GM19467 (cell line): ENCODE data around the gene NPM3.

ENCODE experiments used
- ATAC-seq: cut with Tn5 transposase; IDR thresholded peaks from one replicate; pipeline ENCODE4 v1.9.1; 2021; ENCODE audit warnings: mild to moderate bottlenecking, moderate library complexity; ENCODE audit not compliant: unreplicated experiment

The NPM3 gene, protein sequence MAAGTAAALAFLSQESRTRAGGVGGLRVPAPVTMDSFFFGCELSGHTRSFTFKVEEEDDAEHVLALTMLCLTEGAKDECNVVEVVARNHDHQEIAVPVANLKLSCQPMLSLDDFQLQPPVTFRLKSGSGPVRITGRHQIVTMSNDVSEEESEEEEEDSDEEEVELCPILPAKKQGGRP

DNA sequence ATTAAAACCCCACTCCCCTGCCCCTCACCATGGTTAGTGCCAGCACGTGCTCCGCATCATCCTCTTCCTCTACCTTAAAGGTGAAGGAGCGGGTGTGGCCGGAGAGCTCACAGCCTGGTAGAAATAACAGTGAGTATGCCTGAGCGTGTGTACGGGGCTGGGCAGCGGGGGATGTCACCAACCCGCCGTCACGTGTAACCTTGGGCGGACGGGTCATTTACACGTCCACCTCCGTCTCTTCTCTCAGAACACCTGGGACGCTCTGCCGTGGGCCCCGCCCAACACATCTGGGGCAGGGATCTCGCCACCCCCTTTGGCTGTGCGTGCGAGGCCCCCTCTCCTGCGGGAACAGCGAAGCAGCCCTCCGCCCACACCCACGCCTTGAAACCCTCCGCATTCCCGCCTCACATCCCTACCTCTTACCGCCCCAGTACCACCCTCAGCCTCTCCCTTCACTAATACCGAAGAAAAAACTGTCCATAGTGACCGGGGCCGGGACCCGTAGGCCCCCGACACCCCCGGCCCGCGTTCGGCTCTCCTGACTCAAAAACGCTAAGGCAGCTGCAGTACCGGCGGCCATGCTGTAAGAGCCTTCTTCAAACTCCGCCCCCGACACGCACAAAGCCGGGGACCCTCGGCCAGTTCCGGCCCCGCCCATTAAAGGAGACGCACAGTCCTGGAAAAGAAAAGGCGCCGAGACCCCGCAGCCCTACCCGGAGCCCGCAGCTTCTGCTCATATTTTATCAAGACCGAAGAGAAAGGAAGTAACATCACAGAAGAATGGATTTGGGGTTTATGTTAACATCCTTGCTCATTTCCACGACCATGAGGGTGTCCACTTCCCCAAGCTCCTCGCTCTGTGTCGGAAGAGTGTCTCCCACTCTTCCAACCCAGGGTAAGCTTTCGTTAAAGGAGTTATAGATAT is at the start of gene NPM3:
TSS of gene NPM3 (minus strand) at position 636 of the 925 bp plus-strand sequence. CDS start at position 580, 56 bp downstream.
- no peak for ATAC-seq

DNA sequence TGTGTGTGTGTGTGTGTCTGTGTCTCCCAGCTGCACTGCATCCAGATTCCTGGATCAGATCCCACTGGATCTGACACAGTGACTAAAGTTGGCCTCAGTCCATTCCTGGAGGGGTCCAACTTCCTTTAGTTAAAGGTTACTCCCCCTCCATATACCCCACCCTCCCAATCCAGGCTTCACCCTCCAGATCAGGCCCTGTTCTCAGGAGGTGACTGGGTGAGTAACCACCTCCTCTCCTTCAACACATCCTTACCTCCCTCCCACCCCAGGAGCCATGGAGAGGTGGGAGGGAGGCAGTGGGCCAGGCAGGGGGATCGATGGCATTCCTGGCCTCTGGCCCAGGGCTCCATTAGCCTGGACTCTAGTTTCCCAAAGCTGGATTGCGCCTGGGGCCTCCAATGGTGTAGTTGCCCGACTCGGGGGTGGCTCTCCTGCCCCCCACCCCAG is 49.1 kb upstream of the NPM3 start:
- no peak for ATAC-seq

DNA sequence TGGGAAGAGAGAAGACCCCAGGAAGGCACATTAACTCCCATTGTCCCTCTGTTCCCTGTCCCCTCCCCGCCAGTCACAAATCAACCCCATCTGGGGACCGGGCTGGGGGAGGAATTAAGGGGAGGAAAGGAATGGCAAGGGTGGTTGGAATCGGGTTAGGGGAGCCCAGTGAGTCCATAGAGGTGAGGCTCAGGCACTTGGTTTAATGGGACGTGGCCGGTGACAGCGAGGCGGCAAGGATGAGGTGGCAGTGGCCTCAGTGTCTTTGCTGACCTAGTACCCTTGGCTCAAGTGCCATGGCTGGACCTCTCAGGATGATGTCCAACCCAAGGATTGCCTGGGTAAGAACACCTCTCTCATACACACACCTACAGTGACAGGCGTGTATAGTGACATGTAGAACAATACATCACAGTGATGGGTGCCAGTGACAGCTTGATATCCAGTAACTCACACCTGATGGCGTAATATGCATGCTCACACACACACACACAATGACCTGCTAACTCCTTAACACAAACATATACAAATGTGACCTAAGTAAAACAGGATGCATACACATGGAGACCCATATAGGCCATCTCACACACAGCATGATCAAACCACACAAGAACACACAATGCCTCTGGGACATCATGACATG is 48.0 kb upstream of the NPM3 start:
- ATAC-seq, result no peak

DNA sequence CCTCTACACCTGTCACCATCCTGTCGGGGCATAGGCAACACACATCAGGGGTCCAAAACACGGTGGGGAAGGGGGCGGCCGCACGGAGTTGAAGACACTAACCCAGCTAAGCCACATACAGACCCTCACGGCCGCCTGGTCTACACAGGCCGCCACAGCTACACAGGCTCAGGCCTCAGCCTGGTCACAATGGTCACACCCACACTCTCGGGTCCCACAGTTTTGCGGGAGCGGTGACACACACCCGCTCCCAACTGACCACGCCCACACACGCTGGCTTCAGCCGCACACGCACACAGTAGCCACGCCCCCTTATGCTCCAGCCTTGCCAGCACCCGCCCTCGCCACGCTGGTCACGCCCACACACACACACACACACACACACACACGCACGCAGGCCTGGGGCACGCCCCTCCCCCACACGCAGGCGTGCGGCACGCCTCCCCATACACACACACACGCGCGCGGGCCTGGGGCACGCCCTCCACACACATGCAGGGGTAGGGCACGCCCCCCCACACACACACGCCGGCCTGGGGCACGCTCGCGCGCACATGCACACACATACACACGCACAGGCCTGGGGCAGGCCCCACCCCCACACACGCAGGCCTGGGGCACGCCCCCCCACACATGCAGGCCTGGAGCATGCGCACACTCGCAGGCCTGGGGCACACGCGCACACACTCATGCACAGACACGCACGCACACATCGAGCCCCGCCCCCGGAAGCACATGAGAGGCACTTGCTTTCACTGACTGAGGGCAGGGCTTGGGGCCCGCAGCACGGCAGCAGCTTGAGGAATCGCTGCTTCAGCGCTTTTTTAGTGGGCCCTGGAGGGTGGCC is 47.3 kb upstream of the NPM3 start:
- peak; percentile 52 for ATAC-seq

DNA sequence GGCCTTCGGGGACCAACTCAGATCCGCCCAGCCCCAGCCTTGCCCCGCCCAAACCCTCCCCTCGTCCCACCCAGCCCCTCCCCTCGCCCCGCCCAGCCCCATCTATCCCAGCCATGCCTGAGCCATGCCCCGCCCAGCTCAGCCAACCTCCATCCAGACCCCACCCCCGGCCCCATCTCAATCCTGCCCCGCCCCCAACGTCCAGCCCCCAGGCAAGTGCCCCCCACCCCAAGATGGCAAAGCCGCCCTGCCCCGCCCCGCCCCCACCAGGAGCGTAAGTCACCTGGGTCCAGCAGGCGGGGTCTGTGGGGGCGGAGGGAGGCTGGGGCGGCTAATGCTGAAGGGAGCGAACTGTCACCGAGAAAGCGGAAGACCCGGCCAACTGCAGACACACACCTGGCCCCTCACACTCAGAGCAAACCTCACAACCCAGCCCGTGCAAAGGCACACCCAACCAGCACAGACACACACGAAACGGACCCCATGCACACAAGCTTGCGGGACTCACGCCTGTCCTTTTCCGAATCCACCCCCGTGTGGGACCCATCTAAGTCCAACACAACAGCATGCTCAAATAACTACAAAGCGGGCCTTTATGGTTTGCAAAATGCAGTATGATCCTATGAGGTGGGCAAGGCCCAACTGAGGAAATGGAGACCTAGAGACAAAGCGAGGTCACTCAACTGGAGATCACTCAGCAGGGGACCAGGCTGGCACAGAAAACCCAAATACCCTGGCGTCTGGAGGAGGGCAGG is 46.5 kb upstream of the NPM3 start:
- no peak for ATAC-seq

DNA sequence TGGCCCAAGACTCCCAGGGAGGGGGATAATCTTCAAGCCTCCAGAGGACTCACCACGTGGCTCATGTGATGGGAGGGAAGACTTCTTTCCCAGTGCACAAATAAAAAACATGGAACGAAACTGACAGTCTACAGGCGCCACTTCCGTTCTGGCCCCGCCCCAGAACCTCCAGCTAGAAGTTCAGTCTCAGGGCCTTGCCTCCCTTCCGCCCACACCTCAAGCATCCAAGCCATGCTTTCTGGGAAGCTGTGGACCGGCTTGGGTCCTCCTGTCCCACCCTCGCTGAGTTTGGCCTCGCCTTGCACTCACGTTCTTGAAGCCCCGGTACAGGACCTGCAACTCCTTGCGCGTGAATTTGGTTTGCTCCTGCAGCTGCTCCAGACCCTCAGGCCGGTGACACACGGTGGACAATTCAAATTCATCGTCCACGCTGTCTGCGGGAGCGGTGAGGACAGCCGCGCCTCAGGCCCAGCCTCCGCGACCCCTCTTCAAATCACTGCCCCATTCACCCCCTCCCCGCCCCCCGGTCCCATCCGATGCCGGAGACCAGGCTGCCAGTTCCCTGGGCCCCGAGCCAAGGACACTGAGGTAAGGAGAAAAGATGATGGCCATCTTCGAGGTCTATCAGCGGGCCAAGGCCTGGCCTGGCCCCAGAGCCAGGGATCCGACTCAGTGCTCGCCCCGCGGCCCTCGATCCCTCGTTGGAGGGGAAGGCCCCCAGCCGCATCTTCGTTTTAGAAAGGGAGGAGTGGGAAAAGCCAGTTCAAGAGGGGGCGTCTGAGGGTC is 45.7 kb upstream of the NPM3 start:
- no peak for ATAC-seq

DNA sequence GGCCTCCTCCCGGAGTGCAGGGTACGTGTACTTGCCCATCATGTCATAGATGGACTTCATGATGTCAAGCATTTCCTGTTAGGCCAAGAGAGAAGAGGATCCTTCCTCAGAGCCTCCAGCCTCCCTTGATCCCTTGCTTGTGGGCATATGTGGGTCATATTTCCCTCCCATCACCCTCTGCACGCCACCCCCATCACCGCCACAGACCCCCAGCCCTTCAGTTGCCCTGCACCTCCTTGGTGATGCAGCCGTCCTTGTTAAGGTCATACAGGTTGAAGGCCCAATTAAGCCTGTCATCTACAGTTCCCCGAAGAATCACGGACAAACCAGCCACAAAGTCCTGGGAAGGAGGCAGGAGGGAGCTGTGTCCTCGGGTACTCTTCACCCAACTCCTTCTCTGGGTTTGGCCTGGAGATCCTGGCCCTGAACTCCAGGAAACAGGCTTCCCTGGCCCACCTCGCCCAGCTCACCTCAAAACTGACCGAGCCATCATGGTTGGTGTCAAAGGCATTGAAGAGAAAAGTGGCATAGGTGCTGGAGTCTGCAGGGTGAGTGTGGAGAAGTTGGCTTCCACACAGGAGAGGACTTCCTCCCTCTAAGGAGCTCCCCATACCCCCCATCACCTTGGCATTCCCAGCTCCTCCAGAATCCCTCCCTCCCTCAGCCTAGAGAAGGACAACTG is 44.8 kb upstream of the NPM3 start:
- no peak for ATAC-seq

DNA sequence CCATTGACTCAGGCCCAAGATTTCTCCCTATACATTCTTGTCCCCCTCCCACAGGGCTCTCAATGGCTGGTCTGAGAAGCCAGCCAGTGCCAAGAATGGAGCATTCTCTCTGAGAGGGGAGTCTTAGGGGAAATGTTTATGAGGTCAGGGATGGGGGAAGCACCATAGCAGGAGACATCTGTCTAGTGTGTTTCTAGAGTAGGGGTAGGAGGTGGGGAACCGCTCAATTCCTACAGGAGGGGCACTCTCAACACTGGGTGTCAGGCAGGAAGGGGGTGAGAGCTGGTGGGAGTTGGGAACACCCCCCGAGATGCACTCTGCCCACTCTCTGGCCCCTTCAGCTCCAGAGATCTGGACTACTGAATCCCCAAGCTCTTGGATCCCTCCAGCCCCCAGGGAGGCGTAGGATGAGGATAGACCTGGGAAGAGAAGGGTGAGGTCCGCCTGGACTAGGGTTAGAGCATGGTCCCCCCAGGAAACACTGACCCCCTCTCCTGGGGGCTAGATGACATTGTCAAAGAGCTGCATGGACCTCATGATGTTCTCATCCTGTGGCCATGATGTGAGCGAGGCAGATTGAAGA is 43.7 kb upstream of the NPM3 start:
- ATAC-seq, result no peak

DNA sequence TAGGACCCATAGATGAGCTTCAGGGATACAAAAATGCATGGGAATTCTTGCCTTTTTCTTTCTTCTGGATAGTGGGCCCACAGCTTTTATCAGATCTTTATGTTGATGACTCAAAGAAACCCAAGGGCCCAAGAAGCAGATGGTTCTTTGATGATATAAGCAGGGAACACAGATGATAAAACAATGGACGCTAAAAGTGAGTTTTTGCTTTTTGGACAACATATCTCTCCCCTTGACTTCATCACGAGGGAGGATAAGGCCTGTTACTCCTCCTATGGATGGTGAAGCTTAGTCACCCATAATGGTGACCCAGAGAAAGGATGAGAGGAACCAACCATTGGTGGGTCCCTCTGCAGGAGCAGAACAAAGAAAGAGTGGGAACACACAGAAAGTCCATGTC is 41.5 kb upstream of the NPM3 start:
- no peak for ATAC-seq

DNA sequence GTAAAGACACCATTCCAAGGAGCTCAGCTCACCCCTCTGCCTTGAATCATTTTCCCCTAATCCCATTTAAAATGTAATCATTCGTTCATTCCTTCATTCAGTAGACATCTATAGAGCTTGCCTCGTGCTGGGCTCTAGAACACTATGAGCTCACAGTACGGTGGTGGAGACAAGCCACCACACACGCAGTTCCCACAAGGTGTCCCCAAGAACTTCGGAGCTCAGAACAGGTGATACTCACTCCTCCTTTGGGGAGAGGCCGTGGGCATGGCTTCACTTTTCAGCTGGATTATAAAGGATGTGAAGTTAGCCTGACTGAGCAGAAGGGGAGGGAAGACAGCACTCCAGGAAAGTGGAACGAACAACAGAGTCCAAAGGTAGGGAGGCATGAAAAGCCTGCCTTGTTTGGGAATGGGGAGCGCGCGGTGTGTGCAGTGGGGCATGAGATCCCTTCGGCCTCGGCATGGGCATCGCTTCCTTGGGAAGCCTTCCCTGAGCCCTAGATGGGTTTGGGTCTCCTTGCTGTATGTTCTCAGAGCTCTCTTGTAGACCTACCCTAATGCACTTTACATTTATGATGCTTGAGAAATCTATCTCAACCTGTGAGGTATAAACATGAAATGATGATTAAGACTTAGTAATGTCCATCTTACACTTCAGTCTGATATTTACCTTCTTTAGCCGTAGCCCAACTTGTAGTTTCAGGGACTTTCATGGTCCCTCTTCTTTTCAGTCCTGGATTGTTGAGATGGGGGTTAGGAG is 35.8 kb upstream of the NPM3 start:
- ATAC-seq, result peak; percentile 10

DNA sequence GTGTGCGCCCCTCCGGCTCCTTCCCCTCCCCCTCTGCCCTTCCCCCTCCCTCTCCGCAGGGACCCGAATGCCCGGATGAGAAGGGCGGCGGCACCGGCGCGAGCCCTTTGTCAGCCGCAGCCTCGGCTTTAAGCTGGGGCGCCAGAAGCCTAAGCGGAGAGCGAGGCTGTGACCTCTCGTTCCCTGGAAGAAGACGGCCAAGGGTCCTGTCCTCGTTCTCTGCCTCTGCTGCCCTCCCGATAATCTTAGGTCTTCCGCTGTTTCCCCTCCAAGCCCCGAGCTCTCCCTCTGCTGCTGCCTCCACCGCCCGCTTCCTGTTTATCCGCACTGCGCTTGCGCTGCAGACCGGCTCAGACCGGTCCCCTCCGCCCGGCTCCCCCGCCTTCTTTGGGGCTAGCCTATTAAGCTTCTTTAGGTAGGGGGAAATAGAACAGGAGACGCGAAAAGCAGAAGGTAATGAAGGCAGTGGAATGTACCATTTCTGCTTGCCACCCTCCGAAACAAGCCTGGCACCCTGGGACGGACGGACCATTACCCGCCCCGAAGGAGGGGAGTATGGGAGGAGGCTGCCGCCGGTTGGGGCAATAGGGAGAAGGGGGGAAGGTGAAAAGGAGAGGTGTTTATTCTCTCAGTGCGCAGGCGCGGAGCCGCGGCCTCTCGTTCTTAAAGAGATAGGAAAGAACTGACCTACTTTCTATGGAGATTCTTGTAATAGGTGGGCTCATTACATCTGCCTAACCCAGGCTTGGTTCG is 35.0 kb upstream of the NPM3 start, which contains the start of gene OGA:
TSS of gene OGA (minus strand) at position 326 of the 753 bp plus-strand sequence. CDS start 422 bp downstream, outside the sequence.
- ATAC-seq, result peak; percentile 87

DNA sequence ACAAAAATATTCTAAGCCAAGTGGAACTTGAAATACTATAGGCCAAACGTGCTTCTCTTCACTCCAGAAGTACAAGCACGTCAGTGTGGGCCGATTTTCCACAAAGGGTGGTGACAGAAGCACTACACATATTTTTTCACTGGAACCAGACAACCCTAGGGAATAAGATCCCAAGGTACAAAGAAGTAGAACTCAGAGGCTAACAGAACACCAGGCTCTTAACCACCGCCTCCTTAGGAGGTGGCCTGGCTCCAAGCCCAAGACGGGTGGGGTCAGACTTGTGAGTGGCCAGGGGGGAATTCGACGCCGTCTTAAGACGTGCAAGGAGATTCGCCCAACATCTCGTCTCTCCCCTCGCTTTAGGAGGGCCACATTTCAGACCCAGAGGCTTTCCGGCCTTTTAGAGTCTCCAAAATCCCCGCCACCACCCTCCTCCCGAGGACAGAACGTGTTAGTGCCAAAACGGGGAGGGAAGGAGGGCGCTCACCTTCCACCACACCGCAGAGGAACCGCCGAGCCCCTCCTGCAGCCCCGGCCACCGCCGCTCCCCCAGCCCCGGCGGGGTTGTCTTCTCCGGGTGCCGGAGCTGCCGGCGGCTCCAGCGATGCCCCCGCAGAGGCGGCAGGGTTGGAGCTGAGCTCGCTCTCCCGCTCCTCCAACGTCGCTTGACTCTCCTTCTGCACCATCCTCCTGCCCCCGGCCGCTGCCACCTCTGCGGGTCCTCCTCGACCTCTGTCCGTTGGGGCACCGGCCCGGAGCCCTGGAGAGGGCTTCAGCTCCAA is 34.3 kb upstream of the NPM3 start:
- peak; percentile 2 for ATAC-seq

DNA sequence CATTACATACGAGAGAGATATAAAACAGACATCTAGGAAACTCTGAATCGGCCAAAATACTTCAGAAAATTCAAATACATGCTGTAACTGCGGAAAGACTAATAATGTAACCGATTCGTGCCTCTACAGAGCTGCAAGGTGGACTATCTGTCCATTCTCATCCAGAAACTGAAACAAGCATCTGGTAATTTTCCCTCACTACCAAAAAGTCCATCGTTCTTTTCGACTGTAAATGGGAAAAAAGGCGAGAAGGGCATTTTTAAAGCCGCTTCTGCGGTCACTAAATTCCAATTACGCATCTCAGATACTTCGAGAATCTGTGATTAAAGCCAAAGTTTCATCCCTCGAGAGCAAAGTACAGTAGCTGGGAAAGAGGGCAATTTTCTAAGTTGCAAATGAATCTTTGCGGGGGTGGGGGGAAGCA is 33.7 kb upstream of the NPM3 start:
- no peak for ATAC-seq

DNA sequence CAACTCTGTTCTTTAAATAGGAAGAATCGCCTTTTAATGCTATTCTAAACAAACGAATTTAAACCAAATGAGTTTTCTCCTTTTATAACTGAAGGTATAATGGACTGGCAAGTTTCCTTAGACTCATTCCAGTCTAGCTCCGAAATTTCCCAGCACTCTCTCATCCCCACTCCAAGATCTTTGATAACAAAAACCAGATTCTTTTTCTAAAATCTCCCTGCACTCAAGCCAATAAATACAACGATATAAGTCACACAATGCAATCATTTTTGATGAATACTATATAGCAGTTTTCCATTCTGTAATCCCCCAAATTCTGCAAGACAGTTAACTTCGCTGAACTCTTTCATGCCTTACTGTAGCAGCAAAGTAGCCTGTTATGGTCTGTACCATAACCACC is 33.1 kb upstream of the NPM3 start:
- ATAC-seq, result no peak

DNA sequence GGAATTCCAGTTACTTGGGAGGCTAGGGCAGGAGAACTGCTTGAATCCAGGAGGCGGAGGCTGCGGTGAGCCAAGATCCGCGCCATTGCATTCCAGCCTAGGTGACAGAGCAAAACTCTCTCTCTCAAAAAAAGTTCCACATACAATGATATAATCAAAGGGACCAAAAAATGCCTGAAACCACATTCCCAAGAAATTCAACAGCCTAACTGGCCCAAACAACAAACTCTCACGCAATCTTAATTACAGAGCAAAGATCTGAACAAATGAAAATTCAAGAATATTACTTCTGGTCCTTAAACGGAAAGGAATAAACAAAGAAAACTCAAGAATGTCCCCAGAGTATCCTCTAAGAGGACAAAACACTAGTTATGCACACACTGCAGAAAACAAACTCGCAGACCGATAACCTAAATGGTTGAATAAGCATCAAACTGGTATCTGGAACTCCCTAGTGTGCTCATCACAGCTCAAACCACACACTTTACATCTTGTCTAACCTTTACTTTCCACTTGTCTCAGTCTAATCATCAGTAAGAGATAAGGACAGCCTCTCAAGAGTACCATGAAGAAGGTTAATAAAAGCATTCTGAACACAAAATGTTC is 31.3 kb upstream of the NPM3 start:
- no peak for ATAC-seq

DNA sequence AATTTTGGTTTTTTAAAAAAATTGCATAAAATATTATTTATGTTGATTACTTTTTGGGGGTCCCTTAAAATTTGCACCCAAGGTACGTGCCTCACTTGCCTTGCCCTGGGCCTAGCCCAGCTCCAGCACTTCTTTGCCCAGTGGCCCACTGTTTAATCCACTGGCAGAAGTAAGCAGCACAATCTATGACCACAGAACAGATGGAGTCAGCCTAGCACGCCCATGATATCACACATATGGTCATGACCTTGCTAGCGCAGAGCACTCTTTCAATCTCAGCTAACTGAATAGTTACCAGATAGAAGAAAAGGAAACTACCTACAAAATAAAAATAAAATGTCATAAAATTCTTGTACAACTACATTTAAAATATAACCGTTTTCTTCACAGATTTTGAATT is 29.4 kb upstream of the NPM3 start:
- ATAC-seq, result no peak
